Nucleus accumbens (tissue), 56 donors: ENCODE data around the gene HOXC5.
"Not testable (repeated sequence)": the region's sequence is repeated elsewhere in the genome, so short reads cannot be mapped to it uniquely, and the experiment has no call there.

Source experiments
- DNase-seq, 56 donors: peaks; one replicate each; lab custom pipeline; 2025; lab: John Stamatoyannopoulos, UW

HOXC5 gene

GRCh38 chr12:54031480-54031879, 1.4 kb upstream of the HOXC5 start:
- no peak for DNase-seq

DNA sequence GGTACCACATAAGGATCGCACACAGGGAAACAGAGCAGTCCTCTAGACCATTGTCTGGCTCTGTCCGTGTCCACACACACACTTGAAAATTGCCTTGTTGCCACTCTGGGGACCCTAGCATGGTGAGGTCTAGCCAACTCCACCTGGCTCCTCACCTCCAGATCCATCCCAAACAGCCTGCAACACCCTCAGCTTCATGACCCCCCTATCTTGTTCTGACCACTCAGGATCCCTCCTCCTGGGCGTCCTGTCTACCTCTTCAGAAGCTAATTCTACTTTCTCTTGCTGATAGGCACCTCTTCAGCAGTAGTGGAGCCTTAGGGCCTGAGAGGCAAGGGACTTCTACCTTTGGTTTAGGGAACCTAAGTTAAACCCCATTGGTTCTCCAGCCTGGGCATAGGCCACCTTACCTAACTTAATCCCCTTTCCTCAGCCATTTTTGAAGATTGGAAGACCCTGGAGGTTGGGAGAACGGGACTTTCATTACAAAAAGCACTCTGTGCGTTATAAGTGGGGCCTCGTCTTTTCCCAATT, 697 bp upstream of the HOXC5 start:
- DNase-seq = no peak

DNA sequence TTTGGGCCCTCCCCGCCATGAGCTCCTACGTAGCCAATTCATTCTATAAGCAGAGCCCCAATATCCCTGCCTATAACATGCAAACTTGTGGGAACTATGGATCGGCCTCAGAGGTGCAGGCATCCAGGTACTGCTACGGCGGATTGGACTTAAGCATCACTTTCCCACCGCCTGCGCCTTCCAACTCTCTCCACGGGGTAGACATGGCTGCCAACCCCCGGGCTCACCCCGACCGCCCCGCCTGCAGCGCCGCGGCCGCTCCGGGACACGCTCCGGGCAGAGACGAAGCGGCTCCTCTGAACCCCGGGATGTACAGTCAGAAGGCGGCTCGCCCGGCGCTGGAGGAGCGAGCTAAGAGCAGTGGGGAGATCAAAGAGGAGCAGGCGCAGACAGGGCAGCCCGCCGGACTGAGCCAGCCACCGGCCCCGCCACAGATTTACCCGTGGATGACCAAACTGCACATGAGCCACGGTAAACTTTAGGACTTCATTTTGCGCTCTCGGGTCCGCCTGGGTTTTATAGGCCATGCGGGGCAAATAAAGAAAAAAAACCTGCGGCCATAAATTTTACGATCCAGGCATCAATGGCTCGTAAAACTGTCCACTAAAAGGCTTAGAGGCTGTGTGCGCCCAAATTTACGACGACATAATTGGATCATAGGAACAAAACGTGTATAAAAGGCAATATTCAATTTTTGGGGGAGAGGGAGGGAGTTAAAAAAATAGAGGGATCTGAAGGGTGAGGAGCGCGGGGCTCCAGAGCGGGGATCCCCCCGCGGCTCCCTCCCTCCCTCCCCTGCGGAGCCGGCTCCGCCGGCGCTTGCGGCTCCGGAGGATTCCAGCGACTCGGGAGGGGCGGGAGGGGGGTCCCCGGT, 493 bp downstream of the HOXC5 start:
- DNase-seq = no peak

DNA sequence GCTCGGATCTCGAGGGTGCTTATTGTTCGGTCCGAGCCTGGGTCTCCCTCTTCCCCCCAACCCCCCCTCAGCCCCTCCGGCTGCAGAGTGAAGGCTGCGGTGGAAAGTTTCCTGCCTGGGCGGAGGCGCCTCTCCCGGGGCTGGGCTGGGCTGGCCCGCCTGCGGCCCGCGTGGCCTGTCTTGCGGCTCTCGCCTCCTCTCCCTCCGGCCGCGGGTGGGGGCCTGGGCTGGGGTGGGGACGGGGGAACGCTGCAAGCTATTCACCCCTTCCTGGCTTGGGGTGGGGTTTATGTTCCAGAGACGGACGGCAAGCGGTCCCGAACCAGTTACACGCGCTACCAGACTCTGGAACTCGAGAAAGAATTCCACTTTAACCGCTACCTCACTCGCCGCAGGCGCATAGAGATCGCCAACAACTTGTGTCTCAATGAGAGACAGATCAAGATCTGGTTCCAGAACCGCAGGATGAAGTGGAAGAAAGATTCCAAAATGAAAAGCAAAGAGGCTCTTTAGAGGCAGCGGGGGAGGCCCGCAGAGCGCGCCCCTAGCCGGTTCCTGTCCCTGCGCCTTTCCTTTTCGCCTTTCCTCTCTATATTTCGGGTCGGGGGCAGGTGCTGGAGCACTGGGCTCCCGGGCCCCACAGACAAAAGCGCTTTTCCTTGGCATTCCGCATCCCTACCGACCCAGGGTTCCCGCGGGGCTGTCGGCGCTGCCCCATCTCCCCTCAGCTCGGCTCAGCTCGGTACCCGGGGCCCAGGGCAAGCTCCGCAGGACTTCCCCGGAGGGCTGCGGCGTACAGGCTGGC, 1.3 kb downstream of the HOXC5 start:
- no peak for DNase-seq

GRCh38 chr12:54034785-54035310, 2.0 kb downstream of the HOXC5 start:
- DNase-seq = no peak

GRCh38 chr12:54035568-54036264, 2.9 kb downstream of the HOXC5 start:
- DNase-seq = no peak

- no peak for DNase-seq
Measured at GRCh38 chr12:54036620-54037359, 3.9 kb downstream of the HOXC5 start.

GRCh38 chr12:54037360-54038283, 4.8 kb downstream of the HOXC5 start:
- DNase-seq = no peak

GRCh38 chr12:54038284-54038870, 5.5 kb downstream of the HOXC5 start:
- DNase-seq = no peak

DNA sequence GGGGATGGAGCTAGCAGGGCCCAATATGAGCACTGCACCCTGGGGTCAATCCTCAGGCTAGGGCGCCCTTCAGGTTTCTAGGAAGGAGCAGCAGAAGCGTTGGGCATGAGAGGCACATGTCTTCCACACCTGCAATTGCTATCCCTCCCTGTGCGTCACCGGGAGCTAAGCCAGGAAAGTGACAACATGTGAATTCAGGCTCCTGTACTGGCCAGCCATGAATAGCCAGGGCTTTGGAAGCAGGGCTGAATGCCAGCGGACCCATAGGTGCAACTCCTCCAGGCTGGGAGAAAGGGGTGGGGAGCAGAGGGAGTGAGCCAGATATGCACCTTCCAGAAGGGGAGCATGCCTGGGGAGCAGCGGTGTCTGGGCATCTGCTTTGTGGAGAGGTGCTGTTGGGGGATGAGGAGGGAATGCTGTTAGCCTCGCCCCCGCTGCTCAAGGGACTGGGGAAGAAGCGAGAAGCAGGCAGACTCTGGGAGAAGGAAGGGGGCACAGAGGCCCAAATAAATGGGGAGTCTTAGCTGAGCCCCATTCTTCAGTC, 6.1 kb downstream of the HOXC5 start:
- no peak for DNase-seq

DNA sequence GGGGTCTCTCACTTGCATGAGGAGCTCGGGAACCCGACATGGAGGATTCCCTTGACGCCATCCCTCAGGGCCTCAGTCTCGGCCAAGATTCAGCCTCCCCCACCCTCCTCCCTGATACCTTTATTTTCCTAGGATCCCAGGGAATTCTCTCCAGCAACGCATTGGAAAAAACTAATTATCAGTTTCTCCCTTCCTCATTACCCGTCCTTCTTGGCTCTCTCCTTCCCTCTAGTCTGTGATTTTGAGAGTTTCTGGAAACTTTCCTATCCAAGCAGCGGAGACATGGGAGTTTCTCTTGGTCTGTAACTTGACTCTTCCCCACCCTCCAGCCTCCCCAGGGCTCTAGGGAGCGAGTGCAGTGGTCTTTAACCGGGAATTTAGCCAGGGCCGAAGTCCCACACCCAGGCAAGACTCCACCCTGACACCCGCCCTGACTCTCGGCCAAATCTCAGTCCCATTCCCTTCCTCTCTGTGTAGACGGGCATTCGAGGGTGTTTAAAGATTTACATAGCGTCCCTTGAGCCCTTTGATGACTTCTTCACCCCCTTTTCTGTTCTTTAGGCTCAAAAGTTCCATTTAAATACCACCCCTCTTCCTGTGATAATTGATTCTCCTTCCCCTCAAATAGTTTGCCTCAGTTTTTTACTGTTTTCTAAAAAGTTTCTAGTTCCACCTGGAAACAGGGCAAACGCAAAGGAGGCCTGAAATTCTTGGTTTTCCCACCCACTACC, 6.7 kb downstream of the HOXC5 start:
- DNase-seq = no peak

DNA sequence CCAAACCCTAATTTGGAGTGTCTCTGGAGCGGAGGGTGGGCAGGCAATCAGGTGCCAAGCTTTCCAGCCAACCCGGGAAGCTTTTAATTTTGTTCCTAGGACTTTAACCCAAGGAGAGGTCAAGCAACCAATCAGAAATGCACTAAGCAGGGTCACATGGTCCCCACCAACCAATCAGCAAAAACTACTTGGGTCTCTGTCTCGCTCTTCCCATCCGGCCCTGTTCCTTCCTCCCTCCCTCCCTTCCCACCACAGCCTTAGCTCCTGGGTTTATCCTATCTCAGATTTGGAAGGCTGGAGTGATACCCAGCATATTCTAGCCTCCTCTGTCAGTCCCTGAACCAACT, 7.3 kb downstream of the HOXC5 start:
- no peak for DNase-seq

- no peak for DNase-seq
Measured at GRCh38 chr12:54040648-54041047, 7.8 kb downstream of the HOXC5 start.

- DNase-seq = no peak
Measured at GRCh38 chr12:54041097-54041690, 8.3 kb downstream of the HOXC5 start.

GRCh38 chr12:54042033-54042432, 9.2 kb downstream of the HOXC5 start:
- DNase-seq = not testable (repeated sequence)

DNA sequence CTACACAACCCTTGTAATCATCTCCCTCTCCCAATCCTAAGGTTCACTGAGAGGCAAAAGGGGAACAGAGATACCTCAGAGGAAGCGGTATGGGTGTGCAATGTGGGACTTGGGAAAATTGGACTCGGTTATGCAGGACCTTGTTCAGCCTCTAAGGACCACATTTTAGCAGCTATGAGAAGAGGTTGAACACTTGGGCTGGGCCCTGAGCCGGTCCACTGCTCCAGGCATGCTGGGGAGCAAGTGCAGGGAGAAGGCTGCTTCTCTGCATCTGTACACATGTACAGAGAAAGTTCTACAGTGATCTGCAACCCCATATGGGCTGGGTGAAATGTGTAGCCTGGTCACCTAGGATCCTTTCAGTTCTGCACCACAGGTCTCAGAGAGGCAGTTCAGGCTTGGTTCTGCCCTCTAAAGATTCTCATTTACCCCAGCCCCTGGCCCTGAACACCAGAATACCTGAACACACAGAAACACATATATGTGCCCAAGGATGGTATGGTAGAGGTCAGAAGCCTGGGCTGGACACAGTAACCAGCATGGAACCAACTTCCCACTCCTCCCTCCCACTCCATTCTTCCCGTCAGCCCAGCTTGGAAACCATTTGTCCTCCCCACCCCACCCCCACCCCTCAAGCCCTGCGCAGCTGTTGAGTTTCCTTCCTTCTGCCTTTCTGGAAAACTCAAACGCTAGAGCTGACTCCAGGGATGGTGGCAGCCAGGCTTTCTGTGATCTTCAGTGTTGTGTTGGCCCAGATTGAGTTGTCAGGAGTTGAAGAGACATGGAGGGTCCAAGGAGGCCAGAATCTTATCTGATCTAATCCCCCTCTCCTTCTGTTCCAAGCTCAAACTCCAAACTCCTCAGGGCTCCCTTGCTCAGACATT, 10.4 kb downstream of the HOXC5 start:
- DNase-seq = no peak
